K562 (cell line): Measurements from ENCODE around the gene PMF1. TPM values are rescaled to one million over a fixed set of nuclear protein-coding genes. Genes with fewer than 3 reads are reported as not detected.

Source experiments
- BRD9 ChIP-seq: fragments of 450-650 bp; IDR thresholded peaks from 2 replicates; pipeline ENCODE4 v1.6.1; 2018; ENCODE audit warnings: low read depth; ENCODE audit not compliant: partially characterized antibody
- ESRRA ChIP-seq: fragments of 450-650 bp; IDR thresholded peaks from 2 replicates; pipeline ENCODE4 v1.6.1; 2014; ENCODE audit warnings: low read depth, mild to moderate bottlenecking, moderate library complexity, borderline replicate concordance
- HEY1 ChIP-seq: fragments of 250-450 bp; sonication (Bioruptor Pico); IDR thresholded peaks from 2 replicates; pipeline ENCODE4 v1.5.0; 2020; ENCODE audit warnings: mild to moderate bottlenecking, moderate library complexity, borderline replicate concordance
- JUN ChIP-seq, 2 experiments: sonication (generic) in 1 of 2; formaldehyde crosslinking in 1 of 2; IDR thresholded peaks; 2 replicates each; pipeline versions ENCODE4 v1.6.1 to v1.8.0; 2012 to 2022; ENCODE audit warnings: borderline replicate concordance in 2 of 2, mild to moderate bottlenecking in 2 of 2, improper control_type of control experiment in 1 of 2, low read depth in 1 of 2, low read length in 1 of 2, missing genetic modification reagents in 1 of 2
- LEF1 ChIP-seq: fragments of 450-650 bp; IDR thresholded peaks from 2 replicates; pipeline ENCODE4 v1.6.1; 2016; ENCODE audit warnings: mild to moderate bottlenecking
- PHF8 ChIP-seq: fragments of 200-600 bp; sonication (generic); IDR thresholded peaks from 2 replicates; pipeline ENCODE4 v1.6.1; 2012; ENCODE audit warnings: mixed run types, mild to moderate bottlenecking, inconsistent platforms, low read length, moderate library complexity, borderline replicate concordance
- PML ChIP-seq: IDR thresholded peaks from 2 replicates; pipeline ENCODE4 v1.6.1; 2012; ENCODE audit warnings: low read length, inconsistent platforms
- PTBP1 ChIP-seq: fragments of 200-400 bp; formaldehyde crosslinking; IDR thresholded peaks from 2 replicates; pipeline ENCODE4 v1.6.1; 2017; ENCODE audit warnings: low read depth, low read length
- polyA plus RNA-seq, 8 experiments: library from polyadenylated mRNA; depleted of rRNA in 4 of 8; stranded (reverse) in 5 of 8; unstranded in 3 of 8; fragments of >200 nt; fragmentation: Nextera tagmentation in 2 of 8; fragmentation: Illumina TruSeq in 1 of 8; extraction: Ambion mirVana in 2 of 8; extraction: Trizol in 1 of 8; gene quantifications; 2 replicates each; pipeline versions ENCODE4 v1.2.1 to v1.2.3, GENCODE V29; 2011 to 2014; ENCODE audit warnings: inconsistent platforms in 1 of 8, missing spikeins in 1 of 8
- total RNA-seq, 7 experiments: library from RNA; depleted of rRNA in 6 of 7; stranded (reverse); fragments of >200 nt in 6 of 7; fragmentation: Illumina TruSeq in 2 of 7; extraction: Trizol in 2 of 7; gene quantifications; 2 replicates each; pipeline versions ENCODE4 v1.2.1 to v1.2.3, GENCODE V29; 2011 to 2021; ENCODE audit warnings: low replicate concordance in 1 of 7
- TF ChIP-seq, protein P1 (sequence below), 2 experiments: fragments of 450-650 bp; IDR thresholded peaks; 2 replicates each; pipeline ENCODE4 v1.6.1; 2016; ENCODE audit warnings: mild to moderate bottlenecking in 2 of 2, borderline replicate concordance in 1 of 2, low read depth in 1 of 2, moderate library complexity in 1 of 2
- TF ChIP-seq, protein P2 (sequence below): fragments of 450-650 bp; IDR thresholded peaks from 2 replicates; pipeline ENCODE4 v1.6.1; 2017; ENCODE audit warnings: mild to moderate bottlenecking, moderate library complexity
- TF ChIP-seq, protein P3 (sequence below): sonication (generic); formaldehyde crosslinking; IDR thresholded peaks from 2 replicates; pipeline ENCODE4 v1.4.0; 2020; ENCODE audit warnings: mild to moderate bottlenecking, missing genetic modification reagents
- TF ChIP-seq, protein P4 (sequence below): fragments of 450-650 bp; formaldehyde crosslinking; IDR thresholded peaks from 2 replicates; pipeline ENCODE4 v1.4.0; 2020; ENCODE audit warnings: mild to moderate bottlenecking, moderate library complexity

The PMF1 gene
- total and polyA plus RNA-seq, 9 of the 15 experiments (the other 6 are each of a cell fraction or from before 2014, with no cell fraction given), result 9.4 to 92.9 (median 71.0) TPM

DNA sequence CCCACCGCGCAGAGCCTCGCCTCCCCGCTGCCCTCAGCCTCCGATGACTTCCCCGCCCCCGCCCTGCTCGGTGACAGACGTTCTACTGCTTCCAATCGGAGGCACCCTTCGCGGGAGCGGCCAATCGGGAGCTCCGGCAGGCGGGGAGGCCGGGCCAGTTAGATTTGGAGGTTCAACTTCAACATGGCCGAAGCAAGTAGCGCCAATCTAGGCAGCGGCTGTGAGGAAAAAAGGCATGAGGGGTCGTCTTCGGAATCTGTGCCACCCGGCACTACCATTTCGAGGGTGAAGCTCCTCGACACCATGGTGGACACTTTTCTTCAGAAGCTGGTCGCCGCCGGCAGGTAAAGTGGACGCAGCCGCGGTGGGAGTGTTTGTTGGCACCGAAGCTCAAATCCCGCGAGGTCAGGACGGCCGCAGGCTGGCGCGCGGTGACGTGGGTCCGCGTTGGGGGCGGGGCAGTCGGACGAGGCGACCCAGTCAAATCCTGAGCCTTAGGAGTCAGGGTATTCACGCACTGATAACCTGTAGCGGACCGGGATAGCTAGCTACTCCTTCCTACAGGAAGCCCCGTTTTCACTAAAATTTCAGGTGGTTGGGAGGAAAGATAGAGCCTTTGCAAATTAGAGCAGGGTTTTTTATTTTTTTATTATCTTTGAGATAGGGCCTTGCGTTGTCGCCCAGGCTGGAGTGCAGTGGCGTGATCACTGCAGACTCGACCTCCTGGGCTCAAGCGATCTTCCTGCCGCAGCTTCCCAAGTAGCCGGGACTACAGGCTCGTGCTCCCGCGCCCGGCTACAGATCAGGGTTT, at the start of gene PMF1 (continued):
- TF ChIP-seq, protein P1, sequence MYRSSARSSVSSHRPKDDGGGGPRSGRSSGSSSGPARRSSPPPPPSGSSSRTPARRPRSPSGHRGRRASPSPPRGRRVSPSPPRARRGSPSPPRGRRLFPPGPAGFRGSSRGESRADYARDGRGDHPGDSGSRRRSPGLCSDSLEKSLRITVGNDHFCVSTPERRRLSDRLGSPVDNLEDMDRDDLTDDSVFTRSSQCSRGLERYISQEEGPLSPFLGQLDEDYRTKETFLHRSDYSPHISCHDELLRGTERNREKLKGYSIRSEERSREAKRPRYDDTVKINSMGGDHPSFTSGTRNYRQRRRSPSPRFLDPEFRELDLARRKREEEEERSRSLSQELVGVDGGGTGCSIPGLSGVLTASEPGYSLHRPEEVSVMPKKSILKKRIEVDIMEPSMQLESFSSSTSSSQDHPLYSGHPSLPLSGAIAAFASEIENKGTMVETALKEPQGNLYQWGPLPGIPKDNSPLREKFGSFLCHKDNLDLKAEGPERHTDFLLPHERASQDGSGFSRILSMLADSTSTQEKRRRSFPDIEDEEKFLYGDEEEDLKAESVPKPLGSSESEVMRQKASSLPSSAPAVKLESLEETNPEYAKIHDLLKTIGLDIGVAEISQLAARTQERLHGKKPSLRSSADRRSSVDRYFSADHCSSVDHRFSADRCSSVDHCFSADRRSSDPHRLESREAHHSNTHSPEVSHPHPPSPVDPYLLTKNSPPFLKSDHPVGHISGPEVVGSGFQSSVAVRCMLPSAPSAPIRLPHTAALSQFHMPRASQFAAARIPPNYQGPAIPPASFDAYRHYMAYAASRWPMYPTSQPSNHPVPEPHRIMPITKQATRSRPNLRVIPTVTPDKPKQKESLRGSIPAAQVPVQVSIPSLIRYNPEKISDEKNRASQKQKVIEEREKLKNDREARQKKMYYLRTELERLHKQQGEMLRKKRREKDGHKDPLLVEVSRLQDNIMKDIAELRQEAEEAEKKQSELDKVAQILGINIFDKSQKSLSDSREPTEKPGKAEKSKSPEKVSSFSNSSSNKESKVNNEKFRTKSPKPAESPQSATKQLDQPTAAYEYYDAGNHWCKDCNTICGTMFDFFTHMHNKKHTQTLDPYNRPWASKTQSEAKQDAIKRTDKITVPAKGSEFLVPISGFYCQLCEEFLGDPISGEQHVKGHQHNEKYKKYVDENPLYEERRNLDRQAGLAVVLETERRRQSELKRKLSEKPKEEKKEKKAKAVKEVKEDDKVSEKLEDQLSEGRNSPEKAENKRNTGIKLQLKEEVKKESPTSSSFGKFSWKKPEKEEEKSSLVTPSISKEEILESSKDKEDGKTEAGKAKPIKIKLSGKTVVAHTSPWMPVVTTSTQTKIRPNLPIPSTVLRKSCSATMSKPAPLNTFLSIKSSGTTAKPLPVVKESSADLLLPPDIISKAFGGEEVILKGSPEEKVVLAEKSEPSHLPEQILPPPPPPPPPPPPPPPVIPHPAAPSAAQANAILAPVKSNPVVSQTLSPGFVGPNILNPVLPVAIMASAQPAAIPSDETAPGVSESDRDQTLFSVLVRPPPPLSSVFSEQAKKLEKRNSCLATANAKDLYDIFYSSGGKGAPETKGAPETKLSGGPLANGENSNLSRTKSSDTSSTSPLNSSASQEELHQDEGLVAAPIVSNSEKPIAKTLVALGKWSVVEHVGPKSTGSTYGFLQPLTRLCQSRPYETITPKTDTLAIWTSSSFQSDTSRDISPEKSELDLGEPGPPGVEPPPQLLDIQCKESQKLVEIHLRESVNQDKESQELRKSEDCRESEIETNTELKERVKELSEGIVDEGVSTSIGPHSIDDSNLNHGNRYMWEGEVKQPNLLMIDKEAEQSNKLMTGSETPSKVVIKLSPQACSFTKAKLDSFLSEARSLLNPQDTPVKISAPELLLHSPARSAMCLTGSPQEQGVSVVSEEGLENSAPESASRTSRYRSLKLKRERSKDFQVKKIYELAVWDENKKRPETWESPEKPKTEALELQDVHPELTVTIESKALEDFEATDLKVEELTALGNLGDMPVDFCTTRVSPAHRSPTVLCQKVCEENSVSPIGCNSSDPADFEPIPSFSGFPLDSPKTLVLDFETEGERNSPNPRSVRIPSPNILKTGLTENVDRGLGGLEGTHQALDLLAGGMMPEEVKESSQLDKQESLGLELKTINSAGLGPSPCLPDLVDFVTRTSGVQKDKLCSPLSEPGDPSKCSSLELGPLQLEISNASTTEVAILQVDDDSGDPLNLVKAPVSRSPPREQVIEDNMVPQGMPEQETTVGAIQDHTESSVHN (IDR thresholded peaks at IDR 0.05; ENCODE audit: borderline replicate concordance in 1 of 2, low read depth in 1 of 2), result no peak
- TF ChIP-seq PHF8, result peak; percentile 93; the same call in 1 of the 2 replicates
- TF ChIP-seq, protein P2, sequence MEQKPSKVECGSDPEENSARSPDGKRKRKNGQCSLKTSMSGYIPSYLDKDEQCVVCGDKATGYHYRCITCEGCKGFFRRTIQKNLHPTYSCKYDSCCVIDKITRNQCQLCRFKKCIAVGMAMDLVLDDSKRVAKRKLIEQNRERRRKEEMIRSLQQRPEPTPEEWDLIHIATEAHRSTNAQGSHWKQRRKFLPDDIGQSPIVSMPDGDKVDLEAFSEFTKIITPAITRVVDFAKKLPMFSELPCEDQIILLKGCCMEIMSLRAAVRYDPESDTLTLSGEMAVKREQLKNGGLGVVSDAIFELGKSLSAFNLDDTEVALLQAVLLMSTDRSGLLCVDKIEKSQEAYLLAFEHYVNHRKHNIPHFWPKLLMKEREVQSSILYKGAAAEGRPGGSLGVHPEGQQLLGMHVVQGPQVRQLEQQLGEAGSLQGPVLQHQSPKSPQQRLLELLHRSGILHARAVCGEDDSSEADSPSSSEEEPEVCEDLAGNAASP, result no peak
- TF ChIP-seq, protein P3, sequence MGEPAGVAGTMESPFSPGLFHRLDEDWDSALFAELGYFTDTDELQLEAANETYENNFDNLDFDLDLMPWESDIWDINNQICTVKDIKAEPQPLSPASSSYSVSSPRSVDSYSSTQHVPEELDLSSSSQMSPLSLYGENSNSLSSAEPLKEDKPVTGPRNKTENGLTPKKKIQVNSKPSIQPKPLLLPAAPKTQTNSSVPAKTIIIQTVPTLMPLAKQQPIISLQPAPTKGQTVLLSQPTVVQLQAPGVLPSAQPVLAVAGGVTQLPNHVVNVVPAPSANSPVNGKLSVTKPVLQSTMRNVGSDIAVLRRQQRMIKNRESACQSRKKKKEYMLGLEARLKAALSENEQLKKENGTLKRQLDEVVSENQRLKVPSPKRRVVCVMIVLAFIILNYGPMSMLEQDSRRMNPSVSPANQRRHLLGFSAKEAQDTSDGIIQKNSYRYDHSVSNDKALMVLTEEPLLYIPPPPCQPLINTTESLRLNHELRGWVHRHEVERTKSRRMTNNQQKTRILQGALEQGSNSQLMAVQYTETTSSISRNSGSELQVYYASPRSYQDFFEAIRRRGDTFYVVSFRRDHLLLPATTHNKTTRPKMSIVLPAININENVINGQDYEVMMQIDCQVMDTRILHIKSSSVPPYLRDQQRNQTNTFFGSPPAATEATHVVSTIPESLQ (CRISPR knock-in tag), result peak; percentile 37; the same call in 1 of the 2 replicates
- peak; percentile 21; the same call in 1 of the 2 replicates for TF ChIP-seq JUN (IDR thresholded peaks at IDR 0.05; ENCODE audit: borderline replicate concordance, low read depth, low read length)
- TF ChIP-seq JUN (CRISPR knock-in tag; IDR thresholded peaks at IDR 0.05; ENCODE audit: borderline replicate concordance), result no peak
- peak; percentile 91 for TF ChIP-seq PML
- peak; percentile 34; the same call in 1 of the 2 replicates for TF ChIP-seq LEF1
- TF ChIP-seq HEY1 (CRISPR knock-in tag), result no peak
- TF ChIP-seq, protein P4, sequence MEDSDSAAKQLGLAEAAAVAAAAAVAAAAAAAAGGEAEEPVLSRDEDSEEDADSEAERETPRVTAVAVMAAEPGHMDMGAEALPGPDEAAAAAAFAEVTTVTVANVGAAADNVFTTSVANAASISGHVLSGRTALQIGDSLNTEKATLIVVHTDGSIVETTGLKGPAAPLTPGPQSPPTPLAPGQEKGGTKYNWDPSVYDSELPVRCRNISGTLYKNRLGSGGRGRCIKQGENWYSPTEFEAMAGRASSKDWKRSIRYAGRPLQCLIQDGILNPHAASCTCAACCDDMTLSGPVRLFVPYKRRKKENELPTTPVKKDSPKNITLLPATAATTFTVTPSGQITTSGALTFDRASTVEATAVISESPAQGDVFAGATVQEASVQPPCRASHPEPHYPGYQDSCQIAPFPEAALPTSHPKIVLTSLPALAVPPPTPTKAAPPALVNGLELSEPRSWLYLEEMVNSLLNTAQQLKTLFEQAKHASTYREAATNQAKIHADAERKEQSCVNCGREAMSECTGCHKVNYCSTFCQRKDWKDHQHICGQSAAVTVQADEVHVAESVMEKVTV (CRISPR knock-in tag), result 0 out of 2 replicates have a peak, but pooled peaks have one; percentile 22
- peak; percentile 66; the same call in 1 of the 2 replicates for TF ChIP-seq ESRRA
- no peak for TF ChIP-seq PTBP1
- TF ChIP-seq BRD9, result peak; percentile 69
